ENCODE data around the gene CLDN1. TPM values are rescaled to one million over a fixed set of nuclear protein-coding genes. Genes with fewer than 3 reads are reported as not detected.

Gene CLDN1
- total RNA-seq, 1 experiment from 2014 or later: 27.1 TPM

GRCh38 chr3:190326361-190326760 lies 4.1 kb upstream of the CLDN1 start:
- H3K4me2 ChIP-seq: no peak overlapping the region
- no TSS peak for BruUV-seq (replicated peaks)
- ChIA-PET CTCF (no interaction called here), POLR2A (ENCODE audit: unreplicated experiment) (no interaction called here)
- H4K20me1 ChIP-seq (ENCODE audit: insufficient read depth): no peaks in the 10 kb centered on the region
- TF ChIP-seq CTCF (conservative IDR thresholded peaks at IDR 0.05): no peak
- H3K9me2 ChIP-seq (ENCODE audit: insufficient read depth): no peaks in the 10 kb centered on the region; the same call in 1 of the 2 replicates
- no peaks in the 10 kb centered on the region for H3F3A ChIP-seq (ENCODE audit: insufficient read depth, low read depth)
- peaks cover 7% of the 10 kb centered on the region for H3K79me2 ChIP-seq (ENCODE audit: low read depth)
- no peaks in the 10 kb centered on the region for H3K27me3 ChIP-seq (ENCODE audit: insufficient read depth, low read depth)
- H3K27ac ChIP-seq: no peak overlapping the region
- H3K9me3 ChIP-seq (ENCODE audit: insufficient read depth, low read depth): no peaks in the 10 kb centered on the region
- no peak overlapping the region for H2AFZ ChIP-seq
- no peak overlapping the region for H3K4me3 ChIP-seq
- intact Hi-C loops (cut with micrococcal nuclease; ENCODE audit: unreplicated experiment): loop anchor here (10.0 kb wide), 1 partner anchor 188 kb away; the partner anchor contains the start of gene IL1RAP
- H3K36me3 ChIP-seq (ENCODE audit: low read depth): no peaks in the 10 kb centered on the region
- H3K4me1 ChIP-seq (replicated peaks; ENCODE audit: insufficient read depth): peaks cover 15% of the 10 kb centered on the region
- DNase-seq: no peak

- no TSS peak for BruUV-seq (replicated peaks)
- no peak overlapping the region for H3K4me3 ChIP-seq
- H3K79me2 ChIP-seq (ENCODE audit: low read depth): peaks cover 12% of the 10 kb centered on the region
- intact Hi-C loops (cut with micrococcal nuclease; ENCODE audit: unreplicated experiment): loop anchor here (10.0 kb wide), 1 partner anchor 189 kb away; the partner anchor contains the start of gene IL1RAP
- no peaks in the 10 kb centered on the region for H4K20me1 ChIP-seq (ENCODE audit: insufficient read depth)
- no peak overlapping the region for H2AFZ ChIP-seq
- ChIA-PET CTCF (no interaction called here), POLR2A (ENCODE audit: unreplicated experiment) (interaction anchor here (0.8 kb wide), 1 partner anchor 13 kb away, joined by 6 read pairs; no protein-coding TSS in a partner anchor)
- 0 out of 2 replicates have a peak, but pooled peaks cover under 1% of the 10 kb centered on the region for H3F3A ChIP-seq (ENCODE audit: insufficient read depth, low read depth)
- no peaks in the 10 kb centered on the region for H3K36me3 ChIP-seq (ENCODE audit: low read depth)
- DNase-seq: no peak
- no peaks in the 10 kb centered on the region; the same call in 1 of the 2 replicates for H3K9me2 ChIP-seq (ENCODE audit: insufficient read depth)
- TF ChIP-seq EZH2 (IDR thresholded peaks at IDR 0.05; ENCODE audit: low read depth) (no peak), CTCF (conservative IDR thresholded peaks at IDR 0.05) (no peak)
- H3K9me3 ChIP-seq (ENCODE audit: insufficient read depth, low read depth): no peaks in the 10 kb centered on the region
- H3K27ac ChIP-seq: no peak overlapping the region
- H3K4me1 ChIP-seq (replicated peaks; ENCODE audit: insufficient read depth): peaks cover 18% of the 10 kb centered on the region
- no peak overlapping the region for H3K4me2 ChIP-seq
- H3K27me3 ChIP-seq (ENCODE audit: insufficient read depth, low read depth): no peaks in the 10 kb centered on the region
These were observed 3.7 kb upstream of the CLDN1 start for GRCh38 chr3:190325923-190326322.

GRCh38 chr3:190323246-190323626 lies 990 bp upstream of the CLDN1 start:
- H3K4me1 ChIP-seq (replicated peaks; ENCODE audit: insufficient read depth): peaks cover 39% of the 10 kb centered on the region
- no peaks in the 10 kb centered on the region for H3K9me2 ChIP-seq (ENCODE audit: insufficient read depth)
- H4K20me1 ChIP-seq (ENCODE audit: insufficient read depth): no peaks in the 10 kb centered on the region
- H3F3A ChIP-seq (ENCODE audit: insufficient read depth, low read depth): peaks cover 4% of the 10 kb centered on the region; the same call in 1 of the 2 replicates
- 0 out of 2 replicates have a peak, but pooled peaks cover 2% of the 10 kb centered on the region for H3K36me3 ChIP-seq (ENCODE audit: low read depth)
- POLR2A ChIA-PET (ENCODE audit: unreplicated experiment): interaction anchor here (0.5 to 1.0 kb wide), 5 partner anchors 22 to 728 kb away, joined by 3 to 6 read pairs (median 4); no protein-coding TSS in a partner anchor
- H3K4me2 ChIP-seq: peak overlapping the region; percentile 93
- H3K27ac ChIP-seq: no peak overlapping the region
- TF ChIP-seq EZH2 (IDR thresholded peaks at IDR 0.05; ENCODE audit: low read depth) (no peak), CTCF (conservative IDR thresholded peaks at IDR 0.05) (no peak)
- BruUV-seq (replicated peaks): no TSS peak
- H3K4me3 ChIP-seq: no peak overlapping the region; the same call in 1 of the 2 replicates
- H2AFZ ChIP-seq: peak overlapping the region; percentile 90; the same call in 1 of the 2 replicates
- H3K79me2 ChIP-seq (ENCODE audit: low read depth): peaks cover 39% of the 10 kb centered on the region
- no peaks in the 10 kb centered on the region for H3K27me3 ChIP-seq (ENCODE audit: insufficient read depth, low read depth)
- intact Hi-C loops (cut with micrococcal nuclease; ENCODE audit: unreplicated experiment): loop anchor here (2.0 to 10.0 kb wide), 7 partner anchors 22 to 729 kb away; partner anchors contain the start of genes IL1RAP and P3H2
- no peaks in the 10 kb centered on the region; the same call in 1 of the 2 replicates for H3K9me3 ChIP-seq (ENCODE audit: insufficient read depth, low read depth)
- CTCF ChIA-PET: interaction anchor here (0.5 to 3.4 kb wide), 8 partner anchors 12 to 101 kb away, joined by 3 to 20 read pairs (median 5); no protein-coding TSS in a partner anchor
- DNase-seq: peak in 1 of 2 experiments; percentile 19
